Panc1 (cell line): Measurements from ENCODE around the gene CHDH.

ENCODE experiments used
- POLR2AphosphoS5 ChIP-seq: IDR thresholded peaks from 2 replicates; pipeline ENCODE4 v1.6.1; 2012; ENCODE audit warnings: mild to moderate bottlenecking, low read depth, low read length, moderate library complexity
- TF ChIP-seq, protein P1 (sequence below): fragments of 450-650 bp; IDR thresholded peaks from 2 replicates; pipeline ENCODE4 v1.5.1; 2017; ENCODE audit warnings: mild to moderate bottlenecking

DNA sequence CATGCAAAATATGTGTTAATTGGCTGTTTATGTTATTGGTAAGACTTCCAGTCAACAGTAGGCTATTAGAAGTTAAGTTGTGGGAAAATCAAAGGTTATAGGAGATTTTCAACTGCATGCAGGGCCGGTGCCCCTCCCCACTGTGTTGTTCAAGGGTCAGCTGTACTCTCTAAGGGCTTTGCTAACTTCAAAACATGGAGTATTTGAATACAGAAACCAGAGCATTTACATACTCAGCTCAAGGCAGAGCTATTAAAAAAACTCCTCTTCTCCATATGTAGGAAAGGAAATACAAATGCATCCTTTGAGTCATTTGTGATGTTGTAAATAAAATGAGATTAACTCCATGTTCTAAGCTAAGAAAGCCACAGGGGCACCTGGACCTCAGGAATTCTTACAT lies 16.9 kb upstream of the CHDH start:
- TF ChIP-seq, protein P1, sequence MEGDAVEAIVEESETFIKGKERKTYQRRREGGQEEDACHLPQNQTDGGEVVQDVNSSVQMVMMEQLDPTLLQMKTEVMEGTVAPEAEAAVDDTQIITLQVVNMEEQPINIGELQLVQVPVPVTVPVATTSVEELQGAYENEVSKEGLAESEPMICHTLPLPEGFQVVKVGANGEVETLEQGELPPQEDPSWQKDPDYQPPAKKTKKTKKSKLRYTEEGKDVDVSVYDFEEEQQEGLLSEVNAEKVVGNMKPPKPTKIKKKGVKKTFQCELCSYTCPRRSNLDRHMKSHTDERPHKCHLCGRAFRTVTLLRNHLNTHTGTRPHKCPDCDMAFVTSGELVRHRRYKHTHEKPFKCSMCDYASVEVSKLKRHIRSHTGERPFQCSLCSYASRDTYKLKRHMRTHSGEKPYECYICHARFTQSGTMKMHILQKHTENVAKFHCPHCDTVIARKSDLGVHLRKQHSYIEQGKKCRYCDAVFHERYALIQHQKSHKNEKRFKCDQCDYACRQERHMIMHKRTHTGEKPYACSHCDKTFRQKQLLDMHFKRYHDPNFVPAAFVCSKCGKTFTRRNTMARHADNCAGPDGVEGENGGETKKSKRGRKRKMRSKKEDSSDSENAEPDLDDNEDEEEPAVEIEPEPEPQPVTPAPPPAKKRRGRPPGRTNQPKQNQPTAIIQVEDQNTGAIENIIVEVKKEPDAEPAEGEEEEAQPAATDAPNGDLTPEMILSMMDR, result no peak
- TF ChIP-seq POLR2AphosphoS5, result no peak
